Activated T-cell treated with anti-CD3 and anti-CD28 coated beads for 1 hour (primary cell): ENCODE measurements around the gene WNT8B.
A peak's percentile ranks its signal among the peaks of the same experiment; 100 is the strongest.

Source experiments
- DNase-seq: peaks from one replicate; pipeline ENCODE4 v3.0.0-alpha.2; 2020; ENCODE audit warnings: low read depth

Gene WNT8B

DNA sequence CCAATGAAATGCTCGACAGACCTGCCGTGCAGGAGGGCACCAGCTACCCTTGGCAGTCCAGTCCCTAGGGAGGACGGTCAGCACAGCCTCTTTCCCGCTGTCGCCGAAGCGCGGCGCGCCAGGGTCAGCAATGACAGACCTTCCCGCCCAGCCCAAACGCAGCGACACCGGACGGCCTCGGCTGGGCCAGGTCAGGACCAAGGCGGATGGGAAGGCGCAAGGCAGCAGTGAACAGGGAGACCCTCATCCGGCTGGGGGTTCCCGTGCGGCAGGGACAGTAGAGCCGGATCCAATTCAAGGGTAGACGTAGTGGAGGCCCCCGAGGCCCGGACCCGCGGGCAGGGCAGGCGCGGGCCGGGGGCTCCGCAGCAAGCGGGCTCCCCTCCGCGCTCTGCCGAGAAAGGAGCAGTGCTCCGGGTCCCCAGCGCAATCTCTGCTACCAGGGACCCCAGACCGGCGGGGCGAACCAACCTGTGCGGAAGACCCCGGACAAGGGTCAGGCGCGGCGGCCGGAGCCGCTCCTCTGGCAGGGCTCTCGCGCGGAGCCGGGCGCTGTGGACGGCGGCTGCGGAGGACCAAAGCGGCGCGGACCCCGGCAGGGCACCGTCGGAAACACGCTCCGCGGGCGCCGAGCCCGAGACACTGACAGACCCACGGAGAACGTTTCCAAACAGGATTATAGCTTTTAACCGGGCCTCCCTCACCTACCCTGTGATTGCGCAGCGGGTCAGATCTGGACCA is 56.7 kb downstream of the WNT8B start, which contains the start of gene SEC31B:
SEC31B (minus strand) TSS at position 551 of the 741 bp plus-strand sequence. CDS start 2,909 bp downstream, outside the sequence.
- no peak for DNase-seq

DNA sequence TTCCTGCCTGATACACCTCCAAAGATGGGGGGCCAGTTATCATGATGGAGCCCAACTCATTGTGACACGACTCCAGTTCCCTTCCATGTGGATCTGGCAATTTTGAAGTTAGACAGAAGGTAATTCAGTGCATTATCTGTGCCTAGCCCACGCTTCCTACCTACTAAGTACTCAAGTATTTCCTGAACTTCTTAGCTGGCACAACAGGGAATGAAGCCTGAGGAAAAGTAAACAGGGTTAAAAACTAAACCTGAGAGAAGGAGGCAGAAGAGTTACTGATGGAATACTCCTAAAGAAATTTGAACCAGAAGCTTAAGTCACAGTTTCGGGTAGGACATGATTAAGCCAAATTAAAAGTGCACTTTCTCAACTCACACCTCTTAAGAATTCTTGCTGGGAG is 58.0 kb downstream of the WNT8B start:
- DNase-seq, result no peak

DNA sequence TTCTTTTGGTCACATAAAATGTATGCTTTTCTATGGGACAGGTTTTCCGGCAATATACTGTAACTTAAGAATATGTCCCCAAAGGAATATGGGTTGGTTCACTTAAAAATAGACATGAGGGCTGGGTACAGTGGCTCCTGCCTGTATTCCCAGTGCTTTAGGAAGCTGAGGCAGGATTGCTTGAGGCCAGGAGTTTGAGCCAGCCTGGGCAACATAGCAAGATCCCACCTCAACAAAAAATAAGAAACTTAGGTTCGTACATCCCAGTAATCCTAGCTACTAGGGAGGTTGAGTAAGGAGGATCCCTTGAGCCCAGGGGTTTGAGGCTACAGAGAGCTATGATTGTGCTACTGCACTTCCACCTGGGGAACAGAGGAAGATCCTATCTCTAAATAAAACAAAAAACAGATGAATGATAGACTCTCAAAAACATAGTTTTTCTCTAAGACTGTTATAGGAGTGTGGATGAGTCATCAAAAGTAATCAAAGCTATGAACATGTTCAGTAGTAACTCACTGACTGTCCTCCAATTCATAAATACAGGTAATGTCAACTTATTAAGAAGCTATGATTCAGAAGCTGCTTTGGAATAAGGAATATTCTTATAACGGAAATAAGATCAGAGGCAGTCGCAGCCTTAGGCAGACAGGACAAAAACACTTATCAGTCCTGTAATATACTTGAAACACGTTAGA is 59.4 kb downstream of the WNT8B start:
- DNase-seq, result no peak

DNA sequence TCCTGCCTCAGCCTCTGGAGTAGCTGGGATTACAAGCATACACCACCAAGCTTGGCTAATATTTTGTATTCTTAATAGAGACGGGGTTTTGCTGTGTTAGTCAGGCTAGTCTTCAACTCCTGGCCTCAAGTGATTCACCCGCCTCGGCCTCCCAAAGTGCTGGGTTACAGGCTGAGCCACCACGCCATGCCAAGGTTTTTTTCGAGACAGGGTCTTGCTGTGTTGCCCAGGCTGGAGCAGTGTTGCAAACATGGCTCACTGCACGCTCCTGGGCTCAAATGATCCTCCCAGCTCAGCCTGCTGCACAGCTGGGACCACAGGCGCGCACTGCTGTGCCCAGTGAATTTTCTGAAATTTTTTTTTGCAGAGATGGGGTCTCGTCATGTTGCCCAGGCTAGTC is 60.1 kb downstream of the WNT8B start:
- DNase-seq, result no peak

DNA sequence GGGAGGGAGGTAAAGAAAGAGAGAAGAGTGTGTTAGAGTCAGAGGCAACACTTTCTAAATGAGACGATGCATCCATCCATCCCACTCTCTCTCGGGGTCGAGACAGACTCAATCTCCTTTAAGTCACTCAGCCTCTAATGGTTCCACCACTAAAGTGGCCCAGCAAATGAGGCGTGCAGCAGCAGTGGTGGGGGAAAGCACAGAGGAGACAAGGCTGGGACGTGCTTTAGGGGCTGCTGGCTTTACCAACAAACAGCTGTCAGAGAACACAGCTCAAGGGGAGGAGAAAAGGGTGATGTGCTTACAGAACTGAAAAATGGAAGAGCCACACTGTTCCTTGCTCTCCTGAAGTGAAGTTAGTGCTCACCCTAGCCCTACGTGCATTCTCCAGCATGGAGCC is 61.4 kb downstream of the WNT8B start:
- DNase-seq, result no peak

DNA sequence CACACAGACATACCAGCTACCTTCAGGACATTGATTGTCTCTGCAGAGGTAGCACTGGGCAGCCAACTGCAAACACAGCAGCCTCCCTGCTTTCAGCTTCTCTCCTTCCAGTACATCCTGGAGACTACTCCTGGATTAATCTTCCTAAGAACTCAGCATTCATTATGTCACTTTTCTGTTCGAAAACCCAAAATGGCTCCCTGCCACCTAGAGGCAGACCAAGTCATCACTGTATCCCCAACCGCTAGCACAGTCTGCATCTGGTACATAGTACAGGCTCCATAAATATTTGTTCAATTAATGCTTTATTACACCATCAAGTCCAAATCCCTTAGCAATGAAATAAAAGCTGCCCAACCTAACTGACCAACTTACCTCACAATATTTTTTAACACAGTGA is 61.8 kb downstream of the WNT8B start:
- no peak for DNase-seq

DNA sequence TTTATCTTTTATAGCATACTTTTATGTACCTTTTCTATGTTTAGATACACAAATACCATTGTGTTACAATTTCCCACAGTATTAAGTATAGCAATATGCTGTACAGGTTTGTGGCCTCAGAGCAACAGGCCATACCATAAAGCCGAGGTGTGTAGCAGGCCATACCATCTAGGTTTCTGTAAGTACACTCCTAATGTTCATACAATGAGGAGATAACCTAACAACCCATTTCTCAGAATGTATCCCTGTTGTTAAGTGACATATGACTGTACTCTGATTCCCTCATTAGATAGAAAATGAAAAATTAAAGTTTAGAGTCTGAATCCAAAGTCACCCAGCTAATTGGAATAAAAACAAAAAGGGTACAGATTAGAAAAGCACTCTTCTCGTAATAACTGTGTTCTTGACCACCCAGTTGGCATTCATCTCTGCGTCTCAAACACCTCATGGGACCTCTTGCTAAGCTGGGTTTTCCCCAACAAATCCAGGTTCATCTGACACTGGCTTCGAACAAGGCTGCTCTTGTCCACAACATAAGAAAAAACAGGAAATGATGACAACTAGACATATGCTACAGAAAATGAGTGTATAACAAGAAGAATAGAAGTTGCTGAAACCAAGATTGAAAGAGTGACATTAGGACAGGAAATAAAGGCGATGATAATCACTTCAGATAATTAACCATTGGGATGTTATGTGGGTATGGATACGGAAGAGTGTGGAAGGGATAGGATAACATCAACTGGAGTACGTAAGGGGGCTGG is 65.5 kb downstream of the WNT8B start:
- DNase-seq, result no peak

DNA sequence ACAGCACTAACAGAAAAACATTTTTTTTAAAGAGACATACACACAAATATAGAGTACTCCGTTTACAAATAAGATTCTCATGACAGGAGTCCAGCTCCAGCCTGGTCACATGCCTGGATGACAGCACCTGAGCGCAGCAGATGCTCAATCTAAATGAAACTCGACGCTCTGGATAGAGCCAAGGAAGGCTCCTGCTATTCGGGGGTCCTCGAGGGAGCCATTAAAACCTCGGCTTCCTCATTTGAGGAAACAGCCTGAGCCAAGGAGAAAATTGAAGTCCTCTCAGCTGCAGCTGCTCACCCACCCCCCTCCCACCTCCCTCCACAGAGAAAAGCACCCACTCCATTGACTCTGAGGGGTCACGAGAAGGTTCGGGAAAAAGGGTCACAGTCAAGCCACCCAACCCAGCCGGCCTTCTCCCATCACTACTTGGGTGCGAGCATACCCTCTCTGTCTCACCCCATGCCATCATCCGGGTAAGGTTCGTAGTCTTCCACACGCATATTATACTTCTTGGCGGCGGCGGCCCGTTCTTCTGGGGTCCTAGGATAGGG is 66.2 kb downstream of the WNT8B start:
- DNase-seq, result no peak

DNA sequence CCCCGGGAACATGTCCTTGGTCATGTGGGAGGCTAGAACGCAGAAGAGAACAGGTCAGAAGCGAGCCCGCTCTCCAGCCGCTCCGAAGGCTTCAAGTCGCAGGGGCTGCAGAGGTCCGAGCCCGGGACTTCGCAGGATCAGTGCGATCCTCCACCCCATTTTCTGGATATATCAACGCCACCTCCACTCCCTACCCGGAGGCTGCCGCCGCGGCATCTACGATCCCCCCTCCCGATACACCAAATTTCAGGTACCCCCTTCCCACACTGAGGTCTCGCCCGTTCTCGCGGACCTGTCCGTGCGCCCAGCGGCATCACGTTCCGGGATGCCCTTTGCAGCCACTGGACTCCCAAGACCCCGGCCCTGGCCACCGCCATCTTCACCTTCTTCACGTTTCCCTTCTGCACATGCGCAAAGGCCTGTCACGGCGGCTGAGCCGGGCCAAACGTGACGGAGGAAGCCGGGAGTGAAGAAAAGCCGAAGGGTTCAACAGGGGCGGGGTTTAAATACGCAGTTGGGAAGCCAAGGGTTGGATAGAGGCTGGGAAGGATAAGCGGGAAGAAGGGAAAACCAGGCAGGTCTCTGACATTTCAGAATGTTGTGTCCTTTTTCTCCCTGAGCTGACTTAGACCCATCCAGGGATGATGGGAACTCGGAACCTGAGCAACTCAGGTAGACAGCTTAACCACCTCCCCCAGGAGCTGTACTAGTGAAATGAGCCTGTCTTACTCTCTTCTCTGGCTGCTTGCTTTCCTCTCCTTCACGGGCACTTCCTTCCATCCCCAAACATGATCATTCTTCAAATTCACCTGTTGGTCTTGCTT is 66.9 kb downstream of the WNT8B start, which contains the start of gene NDUFB8:
NDUFB8 (minus strand) TSS at position 397 of the 824 bp plus-strand sequence; CDS start at position 377, 20 bp downstream.
- DNase-seq, result peak; percentile 85

DNA sequence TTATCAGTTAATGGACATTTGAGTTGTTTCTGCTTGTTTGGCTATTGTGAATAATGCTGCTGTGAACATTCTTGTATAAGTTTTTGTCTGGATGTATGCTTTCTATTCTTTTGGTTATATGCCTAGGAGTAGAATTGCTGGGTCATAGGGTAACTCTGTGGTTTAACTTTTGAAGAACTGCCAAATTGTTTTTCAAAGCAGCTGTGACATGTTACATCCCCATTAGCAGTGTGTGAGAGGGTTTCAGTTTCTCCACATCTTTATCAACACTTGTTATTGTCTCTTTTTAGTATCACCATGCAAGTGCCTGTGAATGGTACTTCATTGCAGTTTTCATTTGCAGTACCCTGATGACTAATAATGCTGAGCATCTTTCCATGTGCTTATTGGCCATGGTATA is 69.0 kb downstream of the WNT8B start:
- no peak for DNase-seq
